ENCODE data around the gene SLC1A1. TPM values are rescaled to one million over a fixed set of nuclear protein-coding genes. Genes with fewer than 3 reads are reported as not detected.

SLC1A1 gene
- total RNA-seq, 1 experiment from 2014 or later: 0.05 TPM

DNA sequence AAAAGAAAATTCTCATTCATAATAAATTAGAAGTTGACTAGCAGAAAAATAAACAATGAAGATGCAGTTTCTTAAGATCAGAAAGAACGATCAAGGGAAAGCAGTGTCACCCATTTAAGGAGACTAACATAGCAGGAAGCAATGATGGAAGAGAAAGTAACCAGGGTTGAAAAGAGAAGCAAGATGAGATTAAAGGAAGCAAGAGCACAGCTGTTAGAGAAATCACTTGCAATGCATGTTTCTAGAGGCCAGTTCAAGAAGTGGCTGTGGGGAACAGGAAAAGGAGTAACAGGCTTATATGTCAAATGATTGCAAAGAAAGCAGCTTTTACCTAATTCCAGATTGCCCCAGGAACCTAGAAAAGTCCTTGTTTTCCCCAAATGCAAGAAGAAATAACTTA, 46.8 kb upstream of the SLC1A1 start:
- Histone ChIP-seq H3K36me3 (ENCODE audit: control insufficient read depth, insufficient read depth, low read length) (no peaks in the 10 kb centered on the region), H3K4me3 (ENCODE audit: low read depth in 2 of 2, low read length in 2 of 2) (no peak overlapping the region), H3K9me3 (ENCODE audit: control insufficient read depth, insufficient read depth, low read depth, low read length) (no peaks in the 10 kb centered on the region), H3K4me1 (ENCODE audit: control insufficient read depth, insufficient read depth, low read length) (no peaks in the 10 kb centered on the region), H3K27me3 (ENCODE audit: control insufficient read depth, insufficient read depth, low read length) (no peaks in the 10 kb centered on the region), H3K27ac (ENCODE audit: low read length) (no peak overlapping the region)
- TF ChIP-seq TCF7L2 (IDR thresholded peaks at IDR 0.05; ENCODE audit: low read depth, low read length) (no peak), SIN3A (IDR thresholded peaks at IDR 0.05; ENCODE audit: borderline replicate concordance, insufficient read depth, low read depth, low read length) (no peak), POLR2AphosphoS5 (IDR thresholded peaks at IDR 0.05; ENCODE audit: low read depth, low read length) (no peak)
- TF ChIP-seq, protein P1, sequence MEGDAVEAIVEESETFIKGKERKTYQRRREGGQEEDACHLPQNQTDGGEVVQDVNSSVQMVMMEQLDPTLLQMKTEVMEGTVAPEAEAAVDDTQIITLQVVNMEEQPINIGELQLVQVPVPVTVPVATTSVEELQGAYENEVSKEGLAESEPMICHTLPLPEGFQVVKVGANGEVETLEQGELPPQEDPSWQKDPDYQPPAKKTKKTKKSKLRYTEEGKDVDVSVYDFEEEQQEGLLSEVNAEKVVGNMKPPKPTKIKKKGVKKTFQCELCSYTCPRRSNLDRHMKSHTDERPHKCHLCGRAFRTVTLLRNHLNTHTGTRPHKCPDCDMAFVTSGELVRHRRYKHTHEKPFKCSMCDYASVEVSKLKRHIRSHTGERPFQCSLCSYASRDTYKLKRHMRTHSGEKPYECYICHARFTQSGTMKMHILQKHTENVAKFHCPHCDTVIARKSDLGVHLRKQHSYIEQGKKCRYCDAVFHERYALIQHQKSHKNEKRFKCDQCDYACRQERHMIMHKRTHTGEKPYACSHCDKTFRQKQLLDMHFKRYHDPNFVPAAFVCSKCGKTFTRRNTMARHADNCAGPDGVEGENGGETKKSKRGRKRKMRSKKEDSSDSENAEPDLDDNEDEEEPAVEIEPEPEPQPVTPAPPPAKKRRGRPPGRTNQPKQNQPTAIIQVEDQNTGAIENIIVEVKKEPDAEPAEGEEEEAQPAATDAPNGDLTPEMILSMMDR (IDR thresholded peaks at IDR 0.05): no peak
- TF ChIP-seq, protein P2, sequence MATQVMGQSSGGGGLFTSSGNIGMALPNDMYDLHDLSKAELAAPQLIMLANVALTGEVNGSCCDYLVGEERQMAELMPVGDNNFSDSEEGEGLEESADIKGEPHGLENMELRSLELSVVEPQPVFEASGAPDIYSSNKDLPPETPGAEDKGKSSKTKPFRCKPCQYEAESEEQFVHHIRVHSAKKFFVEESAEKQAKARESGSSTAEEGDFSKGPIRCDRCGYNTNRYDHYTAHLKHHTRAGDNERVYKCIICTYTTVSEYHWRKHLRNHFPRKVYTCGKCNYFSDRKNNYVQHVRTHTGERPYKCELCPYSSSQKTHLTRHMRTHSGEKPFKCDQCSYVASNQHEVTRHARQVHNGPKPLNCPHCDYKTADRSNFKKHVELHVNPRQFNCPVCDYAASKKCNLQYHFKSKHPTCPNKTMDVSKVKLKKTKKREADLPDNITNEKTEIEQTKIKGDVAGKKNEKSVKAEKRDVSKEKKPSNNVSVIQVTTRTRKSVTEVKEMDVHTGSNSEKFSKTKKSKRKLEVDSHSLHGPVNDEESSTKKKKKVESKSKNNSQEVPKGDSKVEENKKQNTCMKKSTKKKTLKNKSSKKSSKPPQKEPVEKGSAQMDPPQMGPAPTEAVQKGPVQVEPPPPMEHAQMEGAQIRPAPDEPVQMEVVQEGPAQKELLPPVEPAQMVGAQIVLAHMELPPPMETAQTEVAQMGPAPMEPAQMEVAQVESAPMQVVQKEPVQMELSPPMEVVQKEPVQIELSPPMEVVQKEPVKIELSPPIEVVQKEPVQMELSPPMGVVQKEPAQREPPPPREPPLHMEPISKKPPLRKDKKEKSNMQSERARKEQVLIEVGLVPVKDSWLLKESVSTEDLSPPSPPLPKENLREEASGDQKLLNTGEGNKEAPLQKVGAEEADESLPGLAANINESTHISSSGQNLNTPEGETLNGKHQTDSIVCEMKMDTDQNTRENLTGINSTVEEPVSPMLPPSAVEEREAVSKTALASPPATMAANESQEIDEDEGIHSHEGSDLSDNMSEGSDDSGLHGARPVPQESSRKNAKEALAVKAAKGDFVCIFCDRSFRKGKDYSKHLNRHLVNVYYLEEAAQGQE (IDR thresholded peaks at IDR 0.05; ENCODE audit: insufficient read depth in 1 of 2, low read depth in 2 of 2, low read length in 1 of 2): no peak
- no TSS peak for BruUV-seq (replicated peaks)
- POLR2A ChIA-PET: no interaction called here
- in situ Hi-C loops (cut with HindIII; ENCODE audit: low pct_unique_long_range_greater_than_20kb, low sequenced_read_pairs): no loop called here
- CTCF ChIA-PET: no interaction called here
- DNase-seq (ENCODE audit: low read depth, low spot score) (no peak), ATAC-seq (no peak)
- intact Hi-C loops (cut with micrococcal nuclease; ENCODE audit: unreplicated experiment): no loop called here

DNA sequence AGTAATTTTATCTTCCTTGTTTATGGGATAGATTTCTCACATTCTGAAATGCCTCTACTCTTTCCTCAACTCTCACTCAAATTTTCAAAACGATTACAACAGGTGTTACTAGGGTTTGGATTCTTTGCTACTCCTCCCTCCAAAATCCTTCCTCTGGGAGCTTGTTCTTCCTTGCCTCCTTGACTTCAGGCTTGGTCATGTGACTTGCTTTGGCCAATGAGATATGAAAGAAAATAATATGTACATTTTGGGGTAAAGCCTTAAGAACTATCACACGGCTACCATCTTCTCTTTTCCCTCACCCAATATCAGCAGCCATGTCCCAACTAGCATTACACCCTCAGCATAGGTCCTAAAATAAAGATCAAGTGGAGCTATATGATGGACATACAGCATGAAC, 28.8 kb upstream of the SLC1A1 start:
- Histone ChIP-seq H3K4me3 (ENCODE audit: low read depth in 2 of 2, low read length in 2 of 2) (no peak overlapping the region), H3K36me3 (ENCODE audit: control insufficient read depth, insufficient read depth, low read length) (no peaks in the 10 kb centered on the region), H3K9me3 (ENCODE audit: control insufficient read depth, insufficient read depth, low read depth, low read length) (no peaks in the 10 kb centered on the region), H3K27me3 (ENCODE audit: control insufficient read depth, insufficient read depth, low read length) (no peaks in the 10 kb centered on the region), H3K4me1 (ENCODE audit: control insufficient read depth, insufficient read depth, low read length) (no peaks in the 10 kb centered on the region), H3K27ac (ENCODE audit: low read length) (no peak overlapping the region)
- in situ Hi-C loops (cut with HindIII; ENCODE audit: low pct_unique_long_range_greater_than_20kb, low sequenced_read_pairs) (no loop called here), intact Hi-C loops (cut with micrococcal nuclease; ENCODE audit: unreplicated experiment) (no loop called here)
- DNase-seq (ENCODE audit: low read depth, low spot score) (no peak), ATAC-seq (no peak)
- ChIA-PET CTCF (no interaction called here), POLR2A (no interaction called here)
- TF ChIP-seq, protein P1 (IDR thresholded peaks at IDR 0.05): no peak
- TF ChIP-seq POLR2AphosphoS5 (IDR thresholded peaks at IDR 0.05; ENCODE audit: low read depth, low read length): no peak
- TF ChIP-seq, protein P2 (IDR thresholded peaks at IDR 0.05; ENCODE audit: insufficient read depth in 1 of 2, low read depth in 2 of 2, low read length in 1 of 2): no peak
- TF ChIP-seq TCF7L2 (IDR thresholded peaks at IDR 0.05; ENCODE audit: low read depth, low read length): no peak
- no peak for TF ChIP-seq SIN3A (IDR thresholded peaks at IDR 0.05; ENCODE audit: borderline replicate concordance, insufficient read depth, low read depth, low read length)
- no TSS peak for BruUV-seq (replicated peaks)

All from Panc1 (cell line).